Endothelial cell of umbilical vein (primary cell): ENCODE measurements around the gene C10orf143.

Experiments
- CTCF ChIP-seq, 2 donors: IDR thresholded peaks; 1 replicate in 1 of 2; 2 replicates in 1 of 2; pipeline ENCODE4 v1.5.1; 2011; ENCODE audit warnings: low read length in 2 of 2, mild to moderate bottlenecking in 2 of 2, moderate library complexity in 2 of 2, control low read depth in 1 of 2, inconsistent platforms in 1 of 2, low read depth in 1 of 2; ENCODE audit not compliant: insufficient read depth in 1 of 2; ENCODE audit errors: extremely low read depth in 1 of 2
- EZH2 ChIP-seq: IDR thresholded peaks from 2 replicates; pipeline ENCODE4 v1.6.1; 2012; ENCODE audit warnings: borderline replicate concordance, low read depth, mild to moderate bottlenecking, moderate library complexity, low read length, inconsistent platforms; ENCODE audit not compliant: severe bottlenecking
- JUN ChIP-seq: IDR thresholded peaks from 2 replicates; pipeline ENCODE4 v1.6.1; 2011; ENCODE audit warnings: borderline replicate concordance, low read depth; ENCODE audit not compliant: insufficient read length, insufficient read depth
- MAX ChIP-seq: IDR thresholded peaks from 2 replicates; pipeline ENCODE4 v1.6.1; 2011; ENCODE audit not compliant: insufficient read depth, insufficient read length
- POLR2A ChIP-seq: IDR thresholded peaks from 2 replicates; pipeline ENCODE4 v1.6.1; 2012; ENCODE audit warnings: low read depth, mild to moderate bottlenecking, control low read depth, low read length
- POLR2AphosphoS5 ChIP-seq: IDR thresholded peaks from 2 replicates; pipeline ENCODE4 v1.6.1; 2012; ENCODE audit warnings: low read depth, mild to moderate bottlenecking, control low read depth, low read length, moderate library complexity; ENCODE audit not compliant: insufficient read depth

- TF ChIP-seq POLR2AphosphoS5 (no peak), POLR2A (no peak), CTCF (IDR thresholded peaks at IDR 0.05; ENCODE audit: extremely low read depth in 1 of 2, insufficient read depth in 1 of 2, low read depth in 1 of 2, low read length in 2 of 2) (no peak), EZH2 (no peak), JUN (no peak), MAX (no peak)
These were observed 43.9 kb downstream of the C10orf143 start for GRCh38 chr10:130066743-130067142.
